HUES48 (cell line): ENCODE measurements around the gene SULT1C4.
"Not testable (repeated sequence)": the region's sequence is repeated elsewhere in the genome, so short reads cannot be mapped to it uniquely, and the experiment has no call there.

Experiments
- H3K27ac ChIP-seq: one replicate; pipeline ENCODE4 v1.7.0; 2013; ENCODE audit warnings: low read depth, low read length, inconsistent platforms
- H3K27me3 ChIP-seq: 2 replicates; pipeline ENCODE4 v1.6.1; 2013; ENCODE audit warnings: mild to moderate bottlenecking, low read length; ENCODE audit not compliant: control insufficient read depth, insufficient read depth
- H3K36me3 ChIP-seq: 2 replicates; pipeline ENCODE4 v1.6.1; 2013; ENCODE audit warnings: low read length; ENCODE audit not compliant: control insufficient read depth, insufficient read depth
- H3K4me1 ChIP-seq: 2 replicates; pipeline ENCODE4 v1.6.1; 2013; ENCODE audit warnings: mild to moderate bottlenecking, low read length; ENCODE audit not compliant: control insufficient read depth, insufficient read depth
- H3K4me3 ChIP-seq: 2 replicates; pipeline ENCODE4 v1.5.1; 2013; ENCODE audit warnings: mild to moderate bottlenecking, low read depth, low read length
- H3K9ac ChIP-seq: 2 replicates; pipeline ENCODE4 v1.6.1; 2013; ENCODE audit warnings: mild to moderate bottlenecking, low read depth, low read length, moderate library complexity
- H3K9me3 ChIP-seq: 2 replicates; pipeline ENCODE4 v1.6.1; 2013; ENCODE audit warnings: low read length; ENCODE audit not compliant: control insufficient read depth, insufficient read depth

SULT1C4 gene

GRCh38 chr2:108413711-108414095, 35.9 kb downstream of the SULT1C4 start:
- H3K36me3 ChIP-seq, result no peaks in the 10 kb centered on the region
- H3K27me3 ChIP-seq, result no peaks in the 10 kb centered on the region
- no peak overlapping the region for H3K4me3 ChIP-seq
- H3K27ac ChIP-seq, result no peak overlapping the region
- H3K9ac ChIP-seq, result no peak overlapping the region
- no peaks in the 10 kb centered on the region for H3K9me3 ChIP-seq
- H3K4me1 ChIP-seq, result no peaks in the 10 kb centered on the region

GRCh38 chr2:108414256-108414876, 36.6 kb downstream of the SULT1C4 start:
- Histone ChIP-seq H3K27me3 (no peaks in the 10 kb centered on the region), H3K4me1 (no peaks in the 10 kb centered on the region), H3K27ac (no peak overlapping the region), H3K9ac (no peak overlapping the region), H3K4me3 (no peak overlapping the region), H3K36me3 (no peaks in the 10 kb centered on the region), H3K9me3 (no peaks in the 10 kb centered on the region)

- Histone ChIP-seq H3K27ac (no peak overlapping the region), H3K4me1 (no peaks in the 10 kb centered on the region), H3K36me3 (no peaks in the 10 kb centered on the region), H3K4me3 (no peak overlapping the region), H3K9ac (no peak overlapping the region), H3K27me3 (no peaks in the 10 kb centered on the region), H3K9me3 (no peaks in the 10 kb centered on the region)
These were observed 37.2 kb downstream of the SULT1C4 start for GRCh38 chr2:108414945-108415344.

GRCh38 chr2:108417254-108417653, 39.5 kb downstream of the SULT1C4 start:
- Histone ChIP-seq H3K27ac (no peak overlapping the region), H3K36me3 (no peaks in the 10 kb centered on the region), H3K4me1 (no peaks in the 10 kb centered on the region), H3K4me3 (no peak overlapping the region), H3K27me3 (no peaks in the 10 kb centered on the region), H3K9me3 (no peaks in the 10 kb centered on the region), H3K9ac (no peak overlapping the region)

- H3K27me3 ChIP-seq, result no peaks in the 10 kb centered on the region
- H3K4me1 ChIP-seq, result no peaks in the 10 kb centered on the region
- no peak overlapping the region for H3K9ac ChIP-seq
- no peaks in the 10 kb centered on the region for H3K9me3 ChIP-seq
- no peaks in the 10 kb centered on the region for H3K36me3 ChIP-seq
- H3K27ac ChIP-seq, result no peak overlapping the region
- no peak overlapping the region for H3K4me3 ChIP-seq
These were observed 40.7 kb downstream of the SULT1C4 start for GRCh38 chr2:108418416-108418815.

GRCh38 chr2:108423067-108423466, 45.3 kb downstream of the SULT1C4 start:
- H3K4me1 ChIP-seq, result no peaks in the 10 kb centered on the region
- H3K27ac ChIP-seq, result no peak overlapping the region
- no peak overlapping the region for H3K4me3 ChIP-seq
- H3K27me3 ChIP-seq, result no peaks in the 10 kb centered on the region
- no peak overlapping the region for H3K9ac ChIP-seq
- H3K9me3 ChIP-seq, result no peaks in the 10 kb centered on the region
- no peaks in the 10 kb centered on the region for H3K36me3 ChIP-seq

- H3K27ac ChIP-seq, result no peak overlapping the region
- no peak overlapping the region for H3K4me3 ChIP-seq
- no peaks in the 10 kb centered on the region for H3K9me3 ChIP-seq
- no peaks in the 10 kb centered on the region for H3K36me3 ChIP-seq
- H3K27me3 ChIP-seq, result no peaks in the 10 kb centered on the region
- no peaks in the 10 kb centered on the region for H3K4me1 ChIP-seq
- H3K9ac ChIP-seq, result no peak overlapping the region
These were observed 45.9 kb downstream of the SULT1C4 start for GRCh38 chr2:108423502-108424251.

GRCh38 chr2:108428286-108429009, 50.7 kb downstream of the SULT1C4 start:
- Histone ChIP-seq H3K27me3 (no peaks in the 10 kb centered on the region), H3K4me3 (no peak overlapping the region), H3K27ac (no peak overlapping the region)

GRCh38 chr2:108435578-108435977, 57.8 kb downstream of the SULT1C4 start:
- H3K9ac ChIP-seq, H3K27ac ChIP-seq, H3K4me1 ChIP-seq, H3K4me3 ChIP-seq, H3K9me3 ChIP-seq, H3K36me3 ChIP-seq, H3K27me3 ChIP-seq: not testable (repeated sequence)

More at GRCh38 chr2:108428286-108429009, 50.7 kb downstream of the SULT1C4 start:
- Histone ChIP-seq H3K9me3 (no peaks in the 10 kb centered on the region), H3K4me1 (no peaks in the 10 kb centered on the region), H3K9ac (no peak overlapping the region), H3K36me3 (no peaks in the 10 kb centered on the region)

- no peaks in the 10 kb centered on the region for H3K27me3 ChIP-seq
- H3K36me3 ChIP-seq, result no peaks in the 10 kb centered on the region
- no peaks in the 10 kb centered on the region for H3K9me3 ChIP-seq
- no peak overlapping the region for H3K27ac ChIP-seq
- H3K4me3 ChIP-seq, result no peak overlapping the region
- no peaks in the 10 kb centered on the region for H3K4me1 ChIP-seq
- H3K9ac ChIP-seq, result no peak overlapping the region
These were observed 59.2 kb downstream of the SULT1C4 start for GRCh38 chr2:108436976-108437375.
